Activated T-cell treated with anti-CD3 and anti-CD28 coated beads, Interleukin-2, amount 50 U/mL, for 24 hours (primary cell): ENCODE measurements around the gene GTF2A1.

Experiments
- DNase-seq: peaks from one replicate; pipeline ENCODE4 v3.0.0-alpha.2; 2020
- H3K27ac Mint-ChIP-seq: 2 replicates; pipeline ENCODE4 v1.8.0; 2020; ENCODE audit warnings: mild to moderate bottlenecking, mixed read lengths
- H3K27me3 Mint-ChIP-seq: 2 replicates; pipeline ENCODE4 v1.8.0; 2020; ENCODE audit warnings: mixed read lengths
- H3K36me3 Mint-ChIP-seq: 2 replicates; pipeline ENCODE4 v1.8.0; 2020; ENCODE audit warnings: low read depth, mixed read lengths
- H3K4me1 Mint-ChIP-seq: 2 replicates; pipeline ENCODE4 v1.8.0; 2020; ENCODE audit warnings: low read depth, mixed read lengths
- H3K4me3 Mint-ChIP-seq: 2 replicates; pipeline ENCODE4 v1.8.0; 2020; ENCODE audit warnings: mild to moderate bottlenecking, moderate library complexity, mixed read lengths
- H3K9me3 Mint-ChIP-seq: 2 replicates; pipeline ENCODE4 v1.8.0; 2020; ENCODE audit warnings: mixed read lengths

Gene GTF2A1

DNA sequence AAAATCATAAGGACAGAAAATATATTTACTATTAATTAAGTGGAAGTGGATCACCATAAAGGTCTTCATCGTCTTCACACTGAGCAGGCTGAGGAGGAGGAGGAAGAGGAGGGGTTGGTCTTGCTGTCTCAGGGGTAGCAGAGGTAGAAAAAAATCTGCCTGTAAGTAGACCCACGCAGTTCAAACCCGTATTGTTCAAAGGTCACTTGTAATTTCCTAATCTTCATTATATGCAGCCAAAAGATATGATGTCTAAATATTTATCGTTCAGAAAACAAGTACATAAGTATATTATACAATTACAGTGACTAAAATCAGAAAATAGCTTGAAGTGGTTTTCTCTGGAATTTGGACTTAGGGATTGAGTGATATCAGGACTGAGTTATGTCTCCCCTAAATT lies 72.1 kb downstream of the GTF2A1 start:
- H3K27me3 Mint-ChIP-seq, result no peaks in the 10 kb centered on the region
- no peak for DNase-seq
- no peak overlapping the region for H3K27ac Mint-ChIP-seq
- H3K9me3 Mint-ChIP-seq, result no peaks in the 10 kb centered on the region
- H3K4me1 Mint-ChIP-seq, result peaks cover 27% of the 10 kb centered on the region
- H3K4me3 Mint-ChIP-seq, result no peak overlapping the region
- H3K36me3 Mint-ChIP-seq, result no peaks in the 10 kb centered on the region

DNA sequence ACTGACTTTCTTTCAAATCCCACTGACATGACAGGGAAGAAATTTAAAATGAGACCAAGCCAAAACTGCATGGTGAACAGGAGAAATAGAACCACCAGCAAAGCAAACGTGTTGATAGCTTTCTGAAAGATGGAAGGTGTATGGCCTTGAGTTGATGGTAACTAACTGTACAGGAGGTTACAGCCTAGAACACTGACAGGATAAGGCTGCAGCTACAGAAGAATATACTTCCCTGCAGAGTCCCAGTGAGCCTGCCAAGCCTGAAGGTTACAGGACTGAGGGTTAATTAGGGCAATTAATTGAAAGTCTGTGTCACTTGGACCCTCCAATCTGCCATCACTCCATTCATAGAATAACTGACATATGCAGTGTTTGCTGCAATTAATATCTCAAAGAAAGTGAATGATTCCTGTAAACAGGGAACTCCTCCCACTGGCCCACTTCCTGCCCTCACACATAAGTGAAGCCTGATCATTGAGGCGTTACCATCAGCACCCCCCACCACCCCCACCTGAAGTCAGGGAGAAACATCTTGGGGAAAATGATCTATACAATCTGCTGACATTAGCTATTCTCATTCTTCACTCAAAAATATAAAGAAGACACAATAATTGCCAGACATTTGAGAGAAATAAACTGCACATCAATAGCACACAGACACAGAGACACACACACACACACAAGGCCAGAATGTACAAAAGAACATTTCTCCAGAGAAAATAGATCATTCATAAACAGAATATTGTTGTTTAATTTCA lies 73.4 kb downstream of the GTF2A1 start:
- H3K36me3 Mint-ChIP-seq, result no peaks in the 10 kb centered on the region
- no peaks in the 10 kb centered on the region for H3K27me3 Mint-ChIP-seq
- no peak overlapping the region for H3K27ac Mint-ChIP-seq
- H3K9me3 Mint-ChIP-seq, result no peaks in the 10 kb centered on the region
- no peak for DNase-seq
- no peak overlapping the region for H3K4me3 Mint-ChIP-seq
- peaks cover 15% of the 10 kb centered on the region for H3K4me1 Mint-ChIP-seq

GRCh38 chr14:81144824-81145603 lies 75.7 kb downstream of the GTF2A1 start:
- H3K4me1 Mint-ChIP-seq, result peaks cover 12% of the 10 kb centered on the region
- H3K4me3 Mint-ChIP-seq, result no peak overlapping the region
- no peak for DNase-seq
- no peaks in the 10 kb centered on the region for H3K36me3 Mint-ChIP-seq
- H3K9me3 Mint-ChIP-seq, result no peaks in the 10 kb centered on the region
- H3K27ac Mint-ChIP-seq, result no peak overlapping the region
- H3K27me3 Mint-ChIP-seq, result no peaks in the 10 kb centered on the region

DNA sequence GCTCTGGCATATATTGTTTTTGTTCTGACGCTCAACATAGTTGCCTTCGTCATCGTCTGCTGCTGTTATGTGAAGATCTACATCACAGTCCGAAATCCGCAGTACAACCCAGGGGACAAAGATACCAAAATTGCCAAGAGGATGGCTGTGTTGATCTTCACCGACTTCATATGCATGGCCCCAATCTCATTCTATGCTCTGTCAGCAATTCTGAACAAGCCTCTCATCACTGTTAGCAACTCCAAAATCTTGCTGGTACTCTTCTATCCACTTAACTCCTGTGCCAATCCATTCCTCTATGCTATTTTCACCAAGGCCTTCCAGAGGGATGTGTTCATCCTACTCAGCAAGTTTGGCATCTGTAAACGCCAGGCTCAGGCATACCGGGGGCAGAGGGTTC lies 77.0 kb downstream of the GTF2A1 start:
- no peak for DNase-seq
- Mint-ChIP-seq H3K4me3 (no peak overlapping the region), H3K9me3 (no peaks in the 10 kb centered on the region), H3K27ac (no peak overlapping the region), H3K27me3 (no peaks in the 10 kb centered on the region), H3K4me1 (peaks cover 12% of the 10 kb centered on the region), H3K36me3 (no peaks in the 10 kb centered on the region)

GRCh38 chr14:81141426-81141825 lies 79.3 kb downstream of the GTF2A1 start:
- Mint-ChIP-seq H3K4me1 (no peaks in the 10 kb centered on the region), H3K9me3 (no peaks in the 10 kb centered on the region), H3K27ac (no peak overlapping the region), H3K4me3 (no peak overlapping the region), H3K36me3 (no peaks in the 10 kb centered on the region), H3K27me3 (no peaks in the 10 kb centered on the region)
- no peak for DNase-seq

DNA sequence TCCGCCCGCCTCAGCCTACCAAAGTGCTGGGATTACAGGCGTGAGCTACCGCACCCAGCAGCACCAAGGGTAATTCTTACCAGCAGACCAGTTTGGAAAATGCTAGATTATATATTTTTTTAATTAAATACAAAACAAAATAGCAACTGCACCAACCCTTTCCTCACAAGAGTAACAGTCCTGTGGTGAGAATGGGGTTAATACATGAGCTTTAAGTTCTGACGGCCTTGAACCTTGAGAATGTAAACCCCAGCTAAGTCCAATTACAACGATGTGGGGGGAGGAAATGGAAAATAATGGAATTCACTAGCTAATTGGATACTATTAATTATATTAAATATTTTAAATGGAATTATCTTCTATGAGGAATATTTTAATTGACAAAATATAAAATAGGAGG lies 82.3 kb downstream of the GTF2A1 start:
- H3K36me3 Mint-ChIP-seq, result no peaks in the 10 kb centered on the region
- no peaks in the 10 kb centered on the region for H3K9me3 Mint-ChIP-seq
- no peak overlapping the region for H3K27ac Mint-ChIP-seq
- DNase-seq, result no peak
- no peaks in the 10 kb centered on the region for H3K27me3 Mint-ChIP-seq
- no peaks in the 10 kb centered on the region for H3K4me1 Mint-ChIP-seq
- no peak overlapping the region for H3K4me3 Mint-ChIP-seq

- Mint-ChIP-seq H3K4me1 (no peaks in the 10 kb centered on the region), H3K36me3 (no peaks in the 10 kb centered on the region), H3K27me3 (no peaks in the 10 kb centered on the region), H3K9me3 (no peaks in the 10 kb centered on the region), H3K27ac (no peak overlapping the region), H3K4me3 (no peak overlapping the region)
- DNase-seq, result no peak
These were observed 83.4 kb downstream of the GTF2A1 start for GRCh38 chr14:81137316-81137715.

DNA sequence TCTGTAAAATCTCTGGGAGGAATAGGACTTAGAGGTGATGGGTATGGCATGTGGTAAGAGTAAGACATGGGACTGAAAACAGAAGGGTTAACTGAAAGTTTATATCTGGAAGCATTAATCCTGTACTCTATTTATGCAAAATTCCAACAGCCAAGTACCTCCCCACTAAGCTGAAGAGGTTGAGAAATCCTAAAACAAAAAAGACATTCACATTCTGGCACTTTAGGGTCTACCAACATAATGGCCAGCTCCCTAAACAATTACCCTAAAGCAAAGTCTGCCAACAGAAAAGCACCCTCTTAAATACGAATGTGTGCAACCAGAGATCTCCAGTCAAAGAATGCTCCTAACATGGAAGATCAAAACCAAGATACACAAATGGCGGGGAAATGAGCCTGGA lies 87.4 kb downstream of the GTF2A1 start:
- H3K27ac Mint-ChIP-seq, result no peak overlapping the region
- H3K4me1 Mint-ChIP-seq, result no peaks in the 10 kb centered on the region
- DNase-seq, result no peak
- no peaks in the 10 kb centered on the region for H3K27me3 Mint-ChIP-seq
- H3K36me3 Mint-ChIP-seq, result no peaks in the 10 kb centered on the region
- no peaks in the 10 kb centered on the region for H3K9me3 Mint-ChIP-seq
- no peak overlapping the region for H3K4me3 Mint-ChIP-seq

DNA sequence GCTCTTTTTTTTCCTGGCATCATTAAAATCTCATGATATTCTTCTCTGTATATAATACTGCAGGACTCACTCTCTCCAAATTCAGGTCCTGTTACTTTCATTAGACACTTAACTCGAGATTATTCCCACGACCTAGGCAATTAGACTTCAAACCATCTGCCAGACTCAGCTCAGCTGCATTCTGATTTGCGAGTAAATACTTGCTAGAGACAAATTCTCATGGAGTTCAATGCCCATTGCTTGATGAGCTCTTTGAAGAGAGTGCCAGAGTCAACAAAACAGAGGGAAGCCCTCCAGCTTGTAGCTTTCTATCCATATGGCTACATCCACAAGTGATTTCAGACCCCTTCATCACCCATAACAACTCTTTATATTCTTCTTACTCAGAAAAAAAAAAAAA lies 88.3 kb downstream of the GTF2A1 start:
- Mint-ChIP-seq H3K36me3 (no peaks in the 10 kb centered on the region), H3K4me3 (no peak overlapping the region), H3K27me3 (no peaks in the 10 kb centered on the region)

DNA sequence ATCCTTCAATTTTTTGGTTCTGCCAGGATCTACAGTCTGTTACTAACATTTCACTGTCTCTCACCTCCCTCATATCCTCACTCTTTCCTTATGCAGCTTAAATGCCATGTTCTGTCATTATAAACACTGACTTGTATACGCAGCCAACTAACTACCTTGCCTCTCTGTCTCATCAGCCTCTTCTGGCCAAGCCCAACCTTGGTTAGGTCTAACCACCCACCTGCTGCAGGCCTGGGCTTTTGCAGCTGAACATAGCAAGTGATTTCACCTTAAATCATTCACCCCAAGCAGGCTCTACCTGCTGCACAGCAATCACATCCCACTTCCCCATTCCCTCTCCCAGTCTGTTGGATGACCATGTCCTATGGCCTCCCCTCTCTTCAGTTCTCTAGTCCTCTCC lies 91.5 kb downstream of the GTF2A1 start:
- DNase-seq, result no peak
- Mint-ChIP-seq H3K36me3 (no peaks in the 10 kb centered on the region), H3K27me3 (no peaks in the 10 kb centered on the region), H3K27ac (no peak overlapping the region), H3K4me1 (no peaks in the 10 kb centered on the region), H3K9me3 (no peaks in the 10 kb centered on the region), H3K4me3 (no peak overlapping the region)

More for the DNA sequence above, 88.3 kb downstream of the GTF2A1 start:
- no peaks in the 10 kb centered on the region for H3K9me3 Mint-ChIP-seq
- DNase-seq, result no peak
- H3K4me1 Mint-ChIP-seq, result no peaks in the 10 kb centered on the region
- no peak overlapping the region for H3K27ac Mint-ChIP-seq

- H3K36me3 Mint-ChIP-seq, result no peaks in the 10 kb centered on the region
- H3K27me3 Mint-ChIP-seq, result no peaks in the 10 kb centered on the region
- no peak overlapping the region for H3K4me3 Mint-ChIP-seq
- H3K9me3 Mint-ChIP-seq, result no peaks in the 10 kb centered on the region
- no peak overlapping the region for H3K27ac Mint-ChIP-seq
- no peak for DNase-seq
- H3K4me1 Mint-ChIP-seq, result no peaks in the 10 kb centered on the region
These were observed 93.0 kb downstream of the GTF2A1 start for GRCh38 chr14:81127785-81128184.

DNA sequence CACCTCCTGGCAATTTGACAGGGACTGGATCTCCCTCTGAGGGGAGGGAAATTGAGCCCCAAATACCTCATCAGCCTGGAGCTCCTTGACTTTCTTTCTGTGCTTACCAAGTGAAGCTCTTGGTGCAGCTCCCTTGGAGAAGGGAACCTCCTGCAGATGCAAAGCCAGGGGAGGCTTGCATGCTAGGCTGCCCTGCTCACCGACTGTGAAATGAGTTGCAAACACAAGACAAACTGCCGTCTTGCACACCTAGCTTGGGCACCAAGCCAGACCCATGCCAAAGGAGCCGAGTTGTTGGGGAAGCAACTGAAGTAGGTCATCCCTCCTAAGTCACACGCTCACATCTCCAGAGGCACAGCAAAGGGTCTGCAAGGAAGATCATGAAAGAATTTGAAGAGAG lies 95.2 kb downstream of the GTF2A1 start:
- no peak for DNase-seq
- no peak overlapping the region for H3K27ac Mint-ChIP-seq
- no peaks in the 10 kb centered on the region for H3K9me3 Mint-ChIP-seq
- no peaks in the 10 kb centered on the region for H3K36me3 Mint-ChIP-seq
- H3K27me3 Mint-ChIP-seq, result no peaks in the 10 kb centered on the region
- no peak overlapping the region for H3K4me3 Mint-ChIP-seq
- H3K4me1 Mint-ChIP-seq, result peaks cover 5% of the 10 kb centered on the region
